GM18873 (cell line): ENCODE results near the gene FAF2.
"Not testable (repeated sequence)": the region's sequence is repeated elsewhere in the genome, so short reads cannot be mapped to it uniquely, and the experiment has no call there.

Experiments used
- ATAC-seq: cut with Tn5 transposase; IDR thresholded peaks from one replicate; pipeline ENCODE4 v1.9.1; 2021; ENCODE audit warnings: mild to moderate bottlenecking, moderate library complexity, moderate number of reproducible peaks; ENCODE audit not compliant: unreplicated experiment, low FRiP score

FAF2 gene

DNA sequence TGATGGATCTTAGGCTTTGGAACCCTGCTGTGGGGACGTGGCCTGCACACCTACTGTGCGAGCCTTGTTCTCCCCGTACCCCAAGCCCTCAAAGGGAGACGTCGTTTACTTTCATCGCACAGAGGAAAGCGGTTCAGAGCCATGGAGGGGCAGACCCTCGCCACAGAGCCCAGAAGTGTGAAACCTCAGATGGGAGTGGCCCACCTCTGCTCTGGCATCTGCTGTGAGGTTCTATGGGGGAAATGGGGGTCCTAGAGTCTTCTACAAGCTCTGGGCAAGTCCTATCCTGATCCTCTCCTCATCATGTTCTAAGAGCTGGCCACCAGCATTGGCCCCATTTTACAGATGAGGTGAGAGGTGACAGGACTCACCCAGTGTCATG, 92.8 kb downstream of the FAF2 start:
- ATAC-seq = no peak

DNA sequence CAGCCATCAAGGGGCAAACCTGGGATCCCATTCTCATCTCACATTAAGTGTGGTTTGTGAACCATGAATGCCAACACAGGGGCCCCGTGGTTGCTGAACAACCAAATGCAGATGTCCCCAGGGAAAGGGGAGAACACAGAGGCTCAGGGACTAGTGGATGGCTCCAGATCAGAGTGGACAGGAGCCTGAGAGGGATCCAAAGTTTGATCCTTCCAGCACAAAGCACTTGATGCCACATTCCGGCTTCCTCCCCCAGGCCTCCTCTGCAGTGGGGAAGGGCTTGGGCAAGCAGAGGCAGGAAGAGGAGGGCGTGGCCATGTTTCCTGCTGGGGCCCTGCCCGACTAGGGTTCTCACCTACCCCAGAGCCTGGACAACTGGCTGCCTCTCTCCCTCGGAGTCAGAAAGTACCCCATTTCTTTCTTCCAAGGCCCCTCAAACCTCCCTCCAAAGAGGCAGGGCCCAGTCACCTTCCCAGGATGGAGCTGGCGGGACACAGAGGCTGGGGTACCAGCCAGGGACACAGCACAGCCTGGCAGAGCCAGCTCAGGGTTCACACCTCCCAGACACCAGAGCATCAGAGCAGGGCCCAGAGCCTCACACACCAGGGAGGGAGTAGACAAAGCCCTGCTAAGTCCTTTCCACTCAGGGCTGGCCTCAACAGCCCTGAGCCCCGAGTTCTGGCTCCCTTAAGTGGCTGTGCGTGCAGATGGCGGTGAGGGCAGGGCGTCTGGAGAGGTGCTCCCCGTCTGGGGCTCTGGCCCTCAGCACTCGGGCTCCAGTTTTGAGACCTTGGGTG, 93.4 kb downstream of the FAF2 start:
- no peak for ATAC-seq

DNA sequence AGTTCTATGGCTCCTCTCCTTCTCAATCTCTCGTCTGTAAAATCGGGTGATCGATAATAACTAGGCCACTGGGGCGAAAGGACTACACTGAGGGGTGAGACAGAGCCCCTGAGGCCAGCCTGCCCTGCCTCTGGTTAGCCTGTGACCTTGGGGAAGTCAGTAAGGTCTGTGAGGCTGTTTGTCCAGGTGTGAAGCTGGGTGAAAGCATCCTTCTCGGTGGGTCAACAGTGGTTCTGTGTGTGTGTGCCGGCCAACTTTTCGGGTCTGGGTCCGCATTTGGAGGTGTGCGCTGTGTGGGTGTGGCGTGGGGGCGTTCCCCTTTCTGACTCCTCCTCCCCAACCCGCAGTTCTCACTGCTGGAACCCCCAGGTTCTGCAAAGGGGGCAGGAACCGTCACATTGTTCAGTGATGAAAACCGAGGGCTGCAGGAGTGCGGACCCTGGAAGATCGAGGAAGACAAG, 94.0 kb downstream of the FAF2 start:
- ATAC-seq = no peak

DNA sequence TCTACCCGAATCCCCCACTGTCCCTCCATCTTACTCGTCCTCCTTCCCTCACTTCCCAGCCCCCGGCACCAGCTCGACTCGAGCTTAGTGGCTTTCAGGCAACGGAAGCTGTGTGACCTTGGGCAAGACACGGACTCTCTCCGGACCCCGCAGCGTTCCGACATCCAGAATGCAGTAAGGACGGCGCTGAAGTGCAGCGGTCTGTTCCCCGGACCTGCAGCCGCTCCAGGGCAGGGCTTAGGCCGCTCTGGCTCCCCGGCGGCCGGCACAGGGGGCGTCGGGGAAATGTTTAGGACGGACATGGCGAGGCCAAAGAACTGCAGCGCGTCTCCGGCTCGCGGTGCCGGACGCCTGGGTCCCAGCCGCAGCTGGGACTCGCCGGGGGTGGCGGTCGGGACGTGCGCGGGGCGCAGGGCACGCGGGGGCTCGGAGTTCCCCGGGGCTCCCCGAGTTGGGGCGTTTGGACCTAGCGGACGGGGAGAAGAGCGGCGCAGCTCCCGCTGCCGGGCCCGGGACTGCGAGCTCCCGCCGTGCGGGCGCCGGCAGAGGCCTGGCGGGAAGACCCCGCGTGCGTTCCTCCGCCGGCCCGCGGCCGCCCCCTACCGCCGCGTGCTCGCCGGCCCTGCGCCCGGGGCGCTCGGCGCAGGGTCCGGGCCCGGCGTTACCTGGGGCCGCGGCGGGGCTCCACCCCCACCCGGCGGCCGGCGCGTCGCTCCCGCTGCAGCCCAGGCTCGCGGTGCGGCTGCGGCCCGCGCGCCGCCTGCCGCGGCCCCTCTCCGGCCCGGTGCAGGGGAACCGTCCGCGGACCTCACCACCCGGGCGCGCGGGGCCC, 94.6 kb downstream of the FAF2 start:
- ATAC-seq = no peak

DNA sequence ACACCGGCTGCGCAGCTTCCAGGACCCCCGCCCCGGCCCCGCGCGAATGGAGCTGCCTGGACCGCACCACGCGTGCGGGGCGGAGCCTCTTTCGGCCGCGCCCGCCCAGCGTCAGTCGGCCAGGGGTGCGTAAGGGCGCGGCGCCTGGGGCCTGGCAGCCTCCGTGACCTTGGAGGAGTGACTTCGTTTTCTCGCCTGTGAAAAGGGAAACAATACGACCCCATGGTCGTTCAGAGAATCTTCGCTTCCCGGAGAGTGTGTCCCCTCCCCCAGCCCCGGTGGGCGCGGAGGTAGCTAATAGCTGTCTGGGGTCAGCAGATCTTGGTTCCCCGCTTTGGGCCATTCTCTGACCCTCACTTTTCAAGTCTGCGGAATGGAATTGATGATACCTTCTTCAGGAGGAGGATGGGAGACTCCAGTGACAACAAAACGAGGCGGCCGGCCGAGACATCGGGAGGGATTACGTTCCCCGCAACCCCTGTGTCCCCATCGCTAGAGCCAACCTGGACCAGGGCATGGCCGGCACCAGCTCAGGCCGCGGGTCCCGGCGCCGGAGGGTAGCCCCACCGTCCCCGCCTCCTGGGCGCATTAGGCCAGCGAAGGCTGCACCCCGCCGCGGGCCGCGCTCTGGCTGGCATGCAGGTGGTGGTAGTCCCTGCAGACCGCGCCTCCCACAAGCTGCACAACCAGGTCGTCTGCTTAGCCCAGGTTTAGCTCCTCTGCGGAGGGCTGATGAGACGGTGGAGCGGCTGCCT, 95.4 kb downstream of the FAF2 start:
- no peak for ATAC-seq

DNA sequence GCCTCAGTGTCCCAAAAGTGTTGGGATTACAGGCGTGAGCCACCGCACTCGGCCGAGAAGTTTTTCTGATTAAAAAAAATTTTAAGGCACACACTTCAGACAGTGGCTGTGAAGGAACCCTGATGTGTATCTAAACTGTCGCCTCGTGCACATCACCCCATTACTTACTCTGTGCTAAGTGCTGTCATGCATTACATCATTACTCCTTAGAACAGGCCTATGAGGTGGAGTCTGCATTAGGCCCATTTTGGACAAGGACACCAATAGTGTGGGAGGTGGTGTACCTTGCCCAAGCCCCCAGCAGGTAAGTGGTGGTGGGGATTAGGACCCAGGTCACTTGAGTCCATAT, 97.2 kb downstream of the FAF2 start:
- no peak for ATAC-seq

DNA sequence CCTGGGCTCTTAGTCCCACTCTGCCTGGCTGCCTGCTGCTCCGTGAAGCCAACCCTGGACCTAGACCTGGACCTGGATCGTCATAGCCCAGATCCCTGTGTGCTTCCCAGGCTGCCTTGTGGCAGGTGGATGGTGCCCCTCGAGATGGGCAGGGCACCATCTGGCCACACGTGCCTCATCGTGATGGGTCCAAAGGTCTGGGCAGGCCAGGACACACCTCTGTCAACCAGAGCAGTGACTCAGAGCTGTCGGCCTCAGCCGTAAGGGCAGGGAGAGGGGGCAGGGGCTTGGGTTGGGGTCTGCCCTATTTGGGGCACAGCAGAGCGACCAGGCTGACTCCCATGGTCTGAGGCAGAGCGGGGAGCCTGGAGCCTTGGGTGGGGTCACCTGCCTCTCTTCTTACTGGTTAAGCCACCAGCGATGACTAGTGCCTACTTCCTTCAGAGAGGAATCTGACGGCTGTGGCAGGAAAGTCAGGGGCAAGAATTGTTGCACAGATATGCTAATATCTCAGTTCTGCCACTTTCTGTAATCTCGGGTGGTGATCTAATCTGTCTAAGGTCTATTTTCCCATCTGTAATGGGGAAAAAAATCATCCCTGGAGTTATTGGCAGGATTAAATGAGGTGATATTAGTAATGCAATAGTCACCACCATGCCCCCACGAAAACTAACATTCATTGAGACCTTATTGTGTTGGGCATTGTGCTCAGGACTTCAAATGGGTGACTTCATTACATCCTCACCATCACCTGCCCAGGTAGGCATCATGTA, 97.7 kb downstream of the FAF2 start:
- no peak for ATAC-seq

DNA sequence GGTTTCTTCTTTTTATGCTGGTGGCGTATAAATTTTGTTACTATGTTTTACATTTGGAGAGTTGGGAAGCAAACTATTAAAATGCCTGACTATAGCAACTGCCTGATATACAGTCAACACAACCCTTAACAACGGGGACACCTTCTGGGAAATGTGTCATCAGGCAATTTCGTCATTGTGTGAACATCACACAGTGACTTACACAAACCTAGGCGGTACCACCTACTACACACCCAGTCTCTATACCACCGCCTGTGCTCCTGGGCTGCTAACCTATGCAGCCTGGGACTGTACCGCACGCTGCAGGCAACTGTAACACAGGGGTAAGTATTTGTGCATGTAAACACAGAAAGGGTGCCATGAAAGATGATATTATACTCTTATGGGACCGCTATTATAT, 99.6 kb downstream of the FAF2 start:
- ATAC-seq = no peak

DNA sequence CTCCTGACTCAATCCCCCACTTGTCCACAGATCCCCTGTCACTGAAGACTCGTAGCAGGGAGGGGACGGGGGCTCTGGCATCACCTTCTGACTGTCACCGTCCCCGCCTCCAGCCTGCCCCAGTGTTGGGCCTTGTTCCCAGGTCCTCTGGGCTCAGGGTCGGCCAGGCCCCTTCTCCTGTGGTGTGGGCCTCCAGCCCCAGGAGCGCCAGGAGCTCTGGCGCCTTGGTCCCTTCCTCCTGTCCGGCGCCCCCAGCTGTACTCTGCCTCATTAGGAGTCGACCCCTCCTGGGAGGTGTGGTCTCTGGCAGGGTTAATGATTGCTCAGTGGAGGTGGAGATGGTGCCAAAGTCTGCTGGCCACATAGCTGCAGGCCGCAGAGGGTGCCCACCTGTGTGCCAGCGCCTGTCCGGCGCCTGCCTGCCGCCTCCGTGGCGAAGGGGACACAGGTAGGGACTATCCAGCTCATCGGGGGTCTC, 100.8 kb downstream of the FAF2 start, which contains the start of gene CDHR2:
Gene CDHR2 (plus strand): TSS at position 376 of the 478 bp plus-strand sequence. CDS start 16,011 bp downstream, outside the sequence.
- no peak for ATAC-seq

DNA sequence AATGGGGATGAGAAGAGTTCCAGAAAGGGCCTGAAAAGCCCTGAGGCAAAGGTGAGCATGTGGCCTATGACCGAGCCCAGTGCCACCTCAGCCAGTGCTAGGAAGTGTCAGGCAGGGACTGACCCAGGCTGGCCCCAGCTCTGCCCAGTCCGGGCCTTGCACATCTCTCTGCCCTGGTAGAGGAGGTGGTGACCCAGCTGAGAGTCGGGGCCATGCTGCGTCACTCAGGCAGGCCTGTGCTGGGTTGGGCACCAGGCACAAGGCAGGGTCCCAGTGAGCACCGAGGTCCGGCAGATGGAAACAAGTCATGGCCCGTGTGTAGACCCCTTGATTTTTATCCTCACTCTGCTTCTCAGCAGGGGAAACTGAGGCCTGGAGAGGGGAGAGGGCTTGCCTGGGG, 101.7 kb downstream of the FAF2 start:
- ATAC-seq = no peak

DNA sequence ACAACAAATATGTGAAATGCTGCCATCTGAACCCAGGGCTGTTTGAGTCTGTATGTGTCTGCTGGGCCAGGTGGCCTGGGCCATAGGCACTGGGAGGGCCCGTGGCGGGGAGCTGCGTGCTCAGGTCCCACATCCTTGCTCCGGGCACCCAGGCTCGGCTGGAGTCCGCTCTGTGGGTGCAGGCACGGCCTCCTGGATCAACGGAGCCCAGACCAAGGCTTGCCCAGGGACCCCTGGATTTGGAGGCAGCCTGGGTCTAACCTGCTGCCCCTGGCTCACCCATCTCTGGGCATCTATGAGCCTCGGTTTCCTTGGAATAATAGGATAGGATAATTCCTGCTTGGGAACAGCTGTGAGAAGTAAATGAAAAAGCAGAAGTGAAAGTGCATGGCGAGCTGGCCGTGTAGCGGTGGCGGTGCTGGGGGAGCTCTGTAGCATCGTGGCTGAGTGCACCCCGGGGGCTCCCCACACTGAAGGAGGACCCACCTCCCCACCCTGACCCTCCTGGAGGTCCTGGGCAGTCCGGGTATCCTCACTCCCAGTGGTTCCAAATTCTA, 102.2 kb downstream of the FAF2 start:
- no peak for ATAC-seq

DNA sequence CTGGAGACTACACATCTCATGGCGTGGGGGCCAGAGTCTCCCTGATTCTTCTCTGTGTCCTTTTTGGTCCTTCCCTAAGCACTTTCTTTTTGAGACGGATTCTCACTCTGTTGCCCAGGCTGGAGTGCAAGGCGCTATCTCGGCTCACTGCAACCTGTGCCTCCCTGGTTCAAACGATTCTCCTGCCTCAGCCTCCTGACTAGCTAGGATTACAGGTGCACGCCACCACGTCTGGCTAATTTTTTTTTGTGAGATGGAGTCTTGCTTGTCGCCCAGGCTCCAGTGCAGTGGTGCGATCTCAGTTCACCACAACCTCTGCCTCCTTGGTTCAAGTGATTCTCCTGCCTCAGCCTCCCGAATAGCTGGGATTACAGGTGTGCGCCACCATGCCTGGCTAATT, 102.8 kb downstream of the FAF2 start:
- ATAC-seq = not testable (repeated sequence)

DNA sequence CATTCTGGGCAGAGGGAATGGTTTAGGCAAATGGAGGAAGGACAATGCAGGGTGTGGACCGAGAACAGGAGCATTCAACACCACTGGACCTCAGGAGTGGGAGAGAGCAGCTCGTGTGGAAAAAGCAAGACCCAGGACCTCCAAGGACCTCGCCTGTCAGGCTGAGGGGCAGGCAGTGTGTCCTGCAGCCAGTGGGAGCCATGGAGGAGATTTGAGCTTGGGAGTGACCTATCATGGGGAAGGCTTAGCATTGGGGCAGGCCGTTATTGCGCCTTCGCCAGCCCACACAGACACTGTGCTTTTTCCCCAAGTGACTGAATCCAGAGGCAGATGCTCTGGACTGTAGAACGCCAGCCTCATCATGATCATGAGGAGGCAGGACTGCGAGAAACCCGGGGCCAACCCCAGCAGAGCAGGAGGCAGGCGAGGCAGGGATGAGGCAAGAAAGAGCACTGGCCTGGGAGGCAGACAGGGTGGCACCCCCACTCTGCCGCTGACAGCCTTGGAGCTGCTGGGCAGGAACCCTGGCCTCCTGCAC, 104.2 kb downstream of the FAF2 start:
- no peak for ATAC-seq

DNA sequence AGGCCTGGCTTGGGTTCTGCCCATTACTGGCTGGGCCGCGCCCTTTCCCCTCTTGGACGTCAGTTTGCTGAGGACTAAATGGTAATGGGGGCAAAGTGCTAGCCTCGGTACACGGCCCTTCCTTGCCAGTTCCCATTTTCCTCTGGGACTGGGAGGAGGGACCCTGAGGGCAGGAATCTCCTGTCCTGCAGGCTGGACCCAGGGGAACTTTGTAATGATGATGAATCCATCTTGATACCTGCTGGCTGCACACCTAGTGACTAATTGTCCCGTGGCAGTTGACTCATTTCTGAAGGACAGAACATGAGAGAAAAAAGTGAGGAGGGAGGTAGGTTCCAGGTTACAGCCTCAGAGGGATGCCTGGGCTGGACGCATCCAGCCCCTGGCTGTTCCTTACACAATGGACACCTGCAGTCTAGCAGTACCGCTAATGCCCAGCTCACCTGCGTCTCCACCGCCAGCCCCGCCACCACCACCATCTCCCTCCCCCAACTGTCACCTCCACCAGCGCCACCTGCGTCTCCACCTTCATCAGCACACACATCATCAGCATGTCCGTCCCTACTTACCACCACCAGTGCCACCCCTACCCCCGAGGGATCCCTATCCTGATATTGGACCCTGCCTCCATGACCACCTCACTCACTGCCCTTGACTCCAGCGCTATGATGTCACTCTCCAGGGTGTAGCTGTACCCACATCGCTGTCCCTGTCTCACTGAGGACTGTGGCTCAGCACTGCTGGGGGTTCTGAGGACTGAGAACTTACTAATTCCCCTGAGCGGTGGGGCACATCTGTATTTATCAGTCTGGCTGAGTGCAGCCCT, 105.3 kb downstream of the FAF2 start:
- ATAC-seq = no peak

DNA sequence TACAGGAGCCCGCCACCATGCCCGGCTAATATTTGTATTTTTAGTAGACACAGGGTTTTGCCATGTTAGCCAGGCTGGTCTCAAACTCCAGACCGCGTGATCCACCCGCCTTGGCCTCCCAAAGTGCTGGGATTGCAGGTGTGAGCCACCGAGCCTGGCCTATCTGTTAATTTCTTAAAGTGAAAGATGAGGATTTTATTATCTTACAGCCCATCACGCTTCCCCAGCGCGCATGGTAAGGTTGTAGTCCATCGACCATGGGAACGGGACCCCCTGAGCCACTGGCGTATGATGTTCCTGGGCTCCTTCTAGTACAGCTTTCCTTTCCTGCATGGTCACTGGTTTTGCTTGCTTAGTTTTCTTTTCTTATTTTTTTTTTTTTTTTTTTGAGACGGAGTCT, 109.7 kb downstream of the FAF2 start:
- ATAC-seq = no peak
